GM19193 (cell line): ENCODE data around the gene INAVA.

Source experiments
- POLR2A ChIP-seq: IDR thresholded peaks from 4 replicates; pipeline ENCODE4 v1.6.1; 2011; ENCODE audit not compliant: insufficient read depth, insufficient read length; ENCODE audit errors: extremely low read depth

INAVA gene, protein sequence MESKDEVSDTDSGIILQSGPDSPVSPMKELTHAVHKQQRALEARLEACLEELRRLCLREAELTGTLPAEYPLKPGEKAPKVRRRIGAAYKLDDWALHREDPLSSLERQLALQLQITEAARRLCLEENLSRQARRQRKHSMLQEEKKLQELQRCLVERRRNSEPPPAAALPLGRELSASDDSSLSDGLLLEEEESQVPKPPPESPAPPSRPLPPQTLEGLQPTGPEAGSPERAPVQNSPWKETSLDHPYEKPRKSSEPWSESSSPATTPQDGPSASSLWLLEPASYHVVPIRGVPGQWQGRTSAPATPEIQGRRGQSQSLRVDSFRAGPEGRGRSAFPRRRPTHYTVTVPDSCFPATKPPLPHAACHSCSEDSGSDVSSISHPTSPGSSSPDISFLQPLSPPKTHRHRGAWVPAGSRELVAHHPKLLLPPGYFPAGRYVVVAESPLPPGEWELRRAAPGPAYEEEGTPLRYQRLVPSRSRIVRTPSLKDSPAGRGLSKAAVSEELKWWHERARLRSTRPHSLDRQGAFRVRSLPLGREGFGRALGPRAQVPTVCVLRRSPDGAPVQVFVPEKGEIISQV

GRCh38 chr1:200894712-200895442, at the start of gene INAVA:
Gene INAVA (plus strand): TSS chr1:200894900. CDS start chr1:200898401, 3,501 bp downstream.
- TF ChIP-seq POLR2A: no peak

DNA sequence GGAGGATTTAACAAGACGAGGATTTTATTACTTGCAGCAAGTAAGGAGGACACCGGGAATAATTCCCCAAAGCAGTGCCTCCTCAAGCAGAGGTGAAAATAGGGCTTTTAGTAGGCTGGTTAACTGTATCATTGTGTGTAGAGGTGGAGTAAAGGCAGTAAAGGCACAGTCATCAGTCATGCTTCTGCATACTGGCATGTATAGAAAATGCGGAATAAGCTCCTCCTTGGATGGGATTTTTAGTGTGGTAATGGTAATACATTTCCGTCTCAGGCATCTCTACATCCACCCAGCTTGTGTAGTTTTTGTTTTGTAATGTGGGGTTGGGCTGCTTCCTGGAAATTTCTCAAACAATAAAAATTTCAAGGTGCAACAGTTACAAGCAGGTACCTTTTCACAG, 49.3 kb upstream of the INAVA start:
- TF ChIP-seq POLR2A: no peak

- no peak for TF ChIP-seq POLR2A
Measured at GRCh38 chr1:200846398-200846797, 48.3 kb upstream of the INAVA start.

- TF ChIP-seq POLR2A: no peak
Measured at GRCh38 chr1:200849430-200849829, 45.3 kb upstream of the INAVA start.

DNA sequence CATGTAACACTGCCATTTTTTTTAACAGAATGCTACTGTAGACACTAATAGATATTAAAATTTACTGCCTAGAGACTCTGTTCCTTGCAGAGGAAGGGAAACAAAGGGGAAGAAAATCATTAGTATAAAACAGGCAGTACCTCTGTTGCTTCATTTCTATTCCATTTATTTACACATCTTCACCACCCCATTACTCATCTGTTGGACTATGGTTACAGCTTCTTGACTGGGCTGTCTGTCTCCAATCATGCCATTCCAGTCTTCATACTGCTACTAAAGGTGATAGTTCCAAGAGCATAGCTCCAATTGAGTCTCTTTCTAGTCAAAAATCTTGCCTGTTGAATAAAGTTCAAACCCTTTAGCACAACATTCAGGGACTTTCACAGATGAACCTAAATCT, 44.1 kb upstream of the INAVA start:
- no peak for TF ChIP-seq POLR2A

- TF ChIP-seq POLR2A: no peak
Measured at GRCh38 chr1:200856716-200857357, 37.9 kb upstream of the INAVA start.

DNA sequence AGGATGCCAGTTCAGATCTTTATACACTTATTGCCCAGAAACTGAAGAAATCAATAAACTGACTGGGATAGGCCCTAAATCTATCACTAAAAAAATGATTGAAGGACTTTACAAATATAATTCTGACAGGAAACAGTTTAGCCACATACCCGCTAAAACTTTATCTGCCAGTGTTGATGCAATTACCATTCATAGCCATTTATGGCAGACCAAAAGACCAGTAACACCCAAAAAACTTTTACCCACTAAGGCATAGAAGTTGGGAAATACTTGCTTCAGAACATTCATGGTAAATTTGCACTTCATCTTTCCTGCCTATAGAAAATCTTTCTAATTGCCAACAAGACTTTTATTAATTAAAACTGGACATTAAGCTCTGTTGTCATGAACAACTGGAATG, 36.9 kb upstream of the INAVA start:
- TF ChIP-seq POLR2A: no peak

- no peak for TF ChIP-seq POLR2A
Measured at GRCh38 chr1:200861937-200862647, 32.6 kb upstream of the INAVA start.

GRCh38 chr1:200862713-200863415, 31.8 kb upstream of the INAVA start:
- TF ChIP-seq POLR2A: no peak

- no peak for TF ChIP-seq POLR2A
Measured at GRCh38 chr1:200866116-200866515, 28.6 kb upstream of the INAVA start.

DNA sequence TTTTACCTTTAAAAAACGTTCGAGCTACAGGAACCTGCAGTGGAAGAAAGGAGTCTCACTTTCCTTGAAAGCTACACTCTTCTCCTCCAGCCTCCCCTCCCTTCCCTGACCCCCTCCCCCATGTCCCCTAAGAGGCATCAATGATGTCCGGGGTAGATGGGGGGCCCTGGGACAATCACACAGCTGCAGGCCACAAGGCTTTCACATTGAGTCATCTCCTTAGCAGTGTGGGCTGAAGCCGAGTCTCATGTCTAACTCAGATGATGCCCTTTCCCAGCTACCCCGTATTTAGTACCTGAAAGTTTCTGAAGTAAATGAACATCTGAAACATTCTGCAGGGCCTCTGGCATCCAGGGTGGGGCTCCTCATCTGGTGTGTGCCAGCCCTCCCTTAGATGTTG, 28.2 kb upstream of the INAVA start:
- TF ChIP-seq POLR2A: peak; percentile 24

DNA sequence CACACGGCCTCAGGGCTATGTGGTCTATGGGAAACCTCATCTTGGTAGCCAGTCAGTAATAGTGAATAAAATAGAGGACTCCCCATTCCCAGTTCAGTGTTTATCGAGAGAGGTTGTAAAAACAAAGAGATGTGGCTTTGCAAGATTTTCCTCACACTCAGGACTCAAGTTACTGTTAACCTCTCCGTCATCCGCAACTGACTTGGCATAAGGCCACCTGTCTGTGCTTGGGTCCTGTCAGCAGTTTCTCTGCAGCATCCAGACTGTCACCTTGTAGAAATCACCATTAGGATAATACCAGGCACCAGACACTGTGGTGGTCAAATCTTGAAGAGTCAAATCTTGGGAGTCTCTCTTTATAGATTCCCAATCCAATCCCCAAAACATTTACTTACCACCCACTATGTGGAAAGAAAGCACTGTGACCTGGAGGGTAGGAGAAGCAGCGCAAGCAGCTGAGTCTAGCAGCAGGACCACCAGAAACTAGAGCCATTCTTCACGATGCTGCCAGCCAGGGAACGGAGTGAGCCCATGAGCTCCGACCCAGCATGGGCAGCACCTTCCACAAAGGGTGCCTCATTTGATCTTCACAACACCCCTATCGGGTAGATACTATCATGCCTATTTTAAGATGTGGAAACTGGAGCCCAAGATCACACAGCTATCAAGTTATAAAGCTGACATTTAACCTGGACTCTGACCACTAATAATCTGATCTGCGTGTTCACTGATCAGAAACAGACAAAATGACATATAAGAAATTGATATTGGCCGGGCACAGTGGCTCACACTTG, 27.5 kb upstream of the INAVA start:
- no peak for TF ChIP-seq POLR2A

GRCh38 chr1:200869376-200869752, 25.3 kb upstream of the INAVA start:
- TF ChIP-seq POLR2A: no peak
